ENCODE results near the gene UBR1.

- TF ChIP-seq CTCF (IDR thresholded peaks at IDR 0.05; ENCODE audit: insufficient read depth, low read length, poor library complexity, severe bottlenecking): no peak
- TF ChIP-seq EZH2phosphoT487 (conservative IDR thresholded peaks at IDR 0.05; ENCODE audit: low read length): no peak
Measured at GRCh38 chr15:43100971-43101370, 4.9 kb downstream of the UBR1 start.

Measured in SU-DHL-6 (cell line).